Activated naive CD8-positive, alpha-beta T cell treated with anti-CD3 and anti-CD28 coated beads, Interleukin-2, amount 50 U/mL, for 24 hours (primary cell): Measurements from ENCODE around the gene SMIM15.

Source experiments
- ATAC-seq: fragments of 150-1000 bp; cut with Tn5 transposase; one replicate; pipeline ENCODE4 v1.10.0; 2021
- DNase-seq: peaks from one replicate; pipeline ENCODE4 v3.0.0; 2021
- H3K27ac Mint-ChIP-seq: one replicate; pipeline ENCODE4 v1.8.0; 2021; ENCODE audit warnings: mild to moderate bottlenecking, mixed read lengths
- H3K27me3 Mint-ChIP-seq: one replicate; pipeline ENCODE4 v1.8.0; 2021; ENCODE audit warnings: mixed read lengths
- H3K36me3 Mint-ChIP-seq: one replicate; pipeline ENCODE4 v1.8.0; 2021; ENCODE audit warnings: low read depth, mixed read lengths
- H3K4me1 Mint-ChIP-seq: one replicate; pipeline ENCODE4 v1.8.0; 2021; ENCODE audit warnings: mixed read lengths
- H3K4me3 Mint-ChIP-seq: one replicate; pipeline ENCODE4 v1.8.0; 2021; ENCODE audit warnings: mild to moderate bottlenecking, moderate library complexity, mixed read lengths
- H3K9me3 Mint-ChIP-seq: one replicate; pipeline ENCODE4 v1.8.0; 2021; ENCODE audit warnings: mixed read lengths

SMIM15 gene

GRCh38 chr5:61139094-61139873, 23.0 kb downstream of the SMIM15 start:
- Mint-ChIP-seq H3K9me3 (no peaks in the 10 kb centered on the region), H3K36me3 (no peaks in the 10 kb centered on the region), H3K4me3 (no peak overlapping the region), H3K27ac (no peak overlapping the region), H3K4me1 (no peaks in the 10 kb centered on the region), H3K27me3 (no peaks in the 10 kb centered on the region)
- ATAC-seq (no peak), DNase-seq (no peak)

GRCh38 chr5:61137835-61138234, 24.4 kb downstream of the SMIM15 start:
- H3K9me3 Mint-ChIP-seq: no peaks in the 10 kb centered on the region
- H3K4me1 Mint-ChIP-seq: no peaks in the 10 kb centered on the region
- H3K27me3 Mint-ChIP-seq: no peaks in the 10 kb centered on the region
- H3K36me3 Mint-ChIP-seq: peaks cover 2% of the 10 kb centered on the region
- no peak overlapping the region for H3K4me3 Mint-ChIP-seq
- no peak overlapping the region for H3K27ac Mint-ChIP-seq
- ATAC-seq (no peak), DNase-seq (no peak)

- Mint-ChIP-seq H3K27me3 (no peaks in the 10 kb centered on the region), H3K4me3 (no peak overlapping the region), H3K4me1 (no peaks in the 10 kb centered on the region), H3K27ac (no peak overlapping the region), H3K36me3 (peaks cover 2% of the 10 kb centered on the region), H3K9me3 (no peaks in the 10 kb centered on the region)
- DNase-seq (no peak), ATAC-seq (no peak)
These were observed 29.7 kb downstream of the SMIM15 start for GRCh38 chr5:61132559-61132958.

GRCh38 chr5:61130289-61130688, 32.0 kb downstream of the SMIM15 start:
- Mint-ChIP-seq H3K36me3 (peaks cover 9% of the 10 kb centered on the region), H3K27me3 (no peaks in the 10 kb centered on the region), H3K9me3 (no peaks in the 10 kb centered on the region), H3K4me1 (no peaks in the 10 kb centered on the region), H3K4me3 (no peak overlapping the region), H3K27ac (no peak overlapping the region)
- DNase-seq (no peak), ATAC-seq (no peak)

- H3K4me1 Mint-ChIP-seq: peaks cover 2% of the 10 kb centered on the region
- H3K27ac Mint-ChIP-seq: no peak overlapping the region
- ATAC-seq: no peak
- H3K4me3 Mint-ChIP-seq: no peak overlapping the region
- no peak for DNase-seq
- peaks cover 17% of the 10 kb centered on the region for H3K36me3 Mint-ChIP-seq
- H3K27me3 Mint-ChIP-seq: no peaks in the 10 kb centered on the region
- H3K9me3 Mint-ChIP-seq: no peaks in the 10 kb centered on the region
These were observed 39.1 kb downstream of the SMIM15 start for GRCh38 chr5:61123145-61123544.

- Mint-ChIP-seq H3K4me3 (no peak overlapping the region), H3K9me3 (no peaks in the 10 kb centered on the region), H3K27ac (no peak overlapping the region), H3K36me3 (peaks cover 13% of the 10 kb centered on the region), H3K4me1 (peaks cover 2% of the 10 kb centered on the region), H3K27me3 (no peaks in the 10 kb centered on the region)
- no peak for DNase-seq
- no peak for ATAC-seq
These were observed 41.7 kb downstream of the SMIM15 start for GRCh38 chr5:61120534-61120933.

GRCh38 chr5:61119066-61119465, 43.2 kb downstream of the SMIM15 start:
- ATAC-seq (no peak), DNase-seq (no peak)
- Mint-ChIP-seq H3K36me3 (peaks cover 17% of the 10 kb centered on the region), H3K4me1 (peaks cover 2% of the 10 kb centered on the region), H3K27me3 (no peaks in the 10 kb centered on the region), H3K27ac (no peak overlapping the region), H3K9me3 (peaks cover 5% of the 10 kb centered on the region), H3K4me3 (no peak overlapping the region)

GRCh38 chr5:61115968-61116367, 46.3 kb downstream of the SMIM15 start:
- peaks cover 22% of the 10 kb centered on the region for H3K9me3 Mint-ChIP-seq
- peaks cover 29% of the 10 kb centered on the region for H3K36me3 Mint-ChIP-seq
- H3K4me3 Mint-ChIP-seq: no peak overlapping the region
- peaks cover 2% of the 10 kb centered on the region for H3K4me1 Mint-ChIP-seq
- no peak for ATAC-seq
- H3K27ac Mint-ChIP-seq: no peak overlapping the region
- H3K27me3 Mint-ChIP-seq: no peaks in the 10 kb centered on the region
- no peak for DNase-seq

- ATAC-seq (no peak), DNase-seq (no peak)
- Mint-ChIP-seq H3K4me3 (no peak overlapping the region), H3K9me3 (peaks cover 30% of the 10 kb centered on the region), H3K4me1 (no peaks in the 10 kb centered on the region), H3K36me3 (peaks cover 38% of the 10 kb centered on the region), H3K27ac (no peak overlapping the region), H3K27me3 (no peaks in the 10 kb centered on the region)
These were observed 47.8 kb downstream of the SMIM15 start for GRCh38 chr5:61114441-61114840.
